Caco-2 (cell line): ENCODE measurements around the gene GRHPR. TPM values are rescaled to one million over a fixed set of nuclear protein-coding genes. Genes with fewer than 3 reads are reported as not detected.

Source experiments
- BruUV-seq: library from RNA; stranded (reverse); fragments of 400-500 nt; replicated peaks from 2 replicates; lab custom pipeline; 2021; lab: Mats Ljungman, UMichigan
- CTCF ChIA-PET: fragments of 300-600 bp; sonication (Branson Sonifier 250); formaldehyde crosslinking; loops from one replicate; lab custom pipeline; 2022; ENCODE audit warnings: antibody characterized with exemption; lab: Charles Lee
- POLR2A ChIA-PET: fragments of 300-600 bp; sonication (Branson Sonifier 250); formaldehyde crosslinking; loops from one replicate; lab custom pipeline; 2022; ENCODE audit warnings: antibody characterized with exemption; lab: Charles Lee
- DNase-seq, 2 experiments: peaks; one replicate each; pipeline versions ENCODE4 v3.0.0 to v3.0.0-alpha.2; 2020 to 2022
- H3K27me3 ChIP-seq: replicated peaks from 2 replicates; pipeline ENCODE4 v1.6.0; 2011; ENCODE audit warnings: low read length; ENCODE audit not compliant: control insufficient read depth, insufficient read depth
- H3K36me3 ChIP-seq: 2 replicates; pipeline ENCODE4 v1.5.1; 2011; ENCODE audit warnings: low read length; ENCODE audit not compliant: control insufficient read depth, insufficient read depth
- H3K4me1 ChIP-seq: fragments of 250-450 bp; sonication (Bioruptor Pico); 2 replicates; pipeline ENCODE4 v1.5.1; 2020; ENCODE audit warnings: mild to moderate bottlenecking
- H3K4me3 ChIP-seq: 2 replicates; pipeline ENCODE4 v1.5.1; 2011; ENCODE audit warnings: low read depth, mild to moderate bottlenecking, control low read depth, low read length
- H3K9me3 ChIP-seq: fragments of 250-450 bp; sonication (Bioruptor Pico); 2 replicates; pipeline ENCODE4 v1.5.1; 2020; ENCODE audit warnings: mild to moderate bottlenecking, moderate library complexity
- H3K27ac Mint-ChIP-seq: one replicate; pipeline ENCODE4 v1.8.0; 2022; ENCODE audit warnings: mixed read lengths; ENCODE audit not compliant: unreplicated experiment
- H3K27me3 Mint-ChIP-seq: one replicate; pipeline ENCODE4 v1.8.0; 2022; ENCODE audit warnings: mixed read lengths; ENCODE audit not compliant: insufficient read depth, unreplicated experiment
- H3K36me3 Mint-ChIP-seq: one replicate; pipeline ENCODE4 v1.8.0; 2022; ENCODE audit warnings: mild to moderate bottlenecking, mixed read lengths; ENCODE audit not compliant: insufficient read depth, unreplicated experiment
- H3K4me1 Mint-ChIP-seq: one replicate; pipeline ENCODE4 v1.8.0; 2022; ENCODE audit warnings: low read depth, mixed read lengths; ENCODE audit not compliant: unreplicated experiment
- H3K4me3 Mint-ChIP-seq: one replicate; pipeline ENCODE4 v1.8.0; 2022; ENCODE audit warnings: mild to moderate bottlenecking, moderate library complexity, mixed read lengths; ENCODE audit not compliant: unreplicated experiment
- H3K9me3 Mint-ChIP-seq: one replicate; pipeline ENCODE4 v1.8.0; 2022; ENCODE audit warnings: mixed read lengths; ENCODE audit not compliant: unreplicated experiment
- CTCF ChIP-seq, 2 experiments: fragments of 200-600 bp in 1 of 2; IDR thresholded peaks; 1 replicate in 1 of 2; 2 replicates in 1 of 2; pipeline versions ENCODE4 v1.5.1 to v1.8.0; 2011 to 2022; ENCODE audit warnings: antibody characterized with exemption in 1 of 2, control low read depth in 1 of 2, inconsistent platforms in 1 of 2, low read depth in 1 of 2, low read length in 1 of 2, mild to moderate bottlenecking in 1 of 2, moderate library complexity in 1 of 2; ENCODE audit not compliant: insufficient read depth in 1 of 2, severe bottlenecking in 1 of 2, unreplicated experiment in 1 of 2
- intact Hi-C: fragments of 100-400 bp; cut with micrococcal nuclease; formaldehyde crosslinking; loops from one replicate; pipeline ENCODE4 v1.10.0; 2022; ENCODE audit not compliant: unreplicated experiment
- total RNA-seq: library from RNA; stranded (reverse); gene quantifications from 2 replicates; pipeline ENCODE4 v1.2.3, GENCODE V29; 2022

The GRHPR gene
- total RNA-seq, 1 experiment from 2014 or later = 82.5 TPM

DNA sequence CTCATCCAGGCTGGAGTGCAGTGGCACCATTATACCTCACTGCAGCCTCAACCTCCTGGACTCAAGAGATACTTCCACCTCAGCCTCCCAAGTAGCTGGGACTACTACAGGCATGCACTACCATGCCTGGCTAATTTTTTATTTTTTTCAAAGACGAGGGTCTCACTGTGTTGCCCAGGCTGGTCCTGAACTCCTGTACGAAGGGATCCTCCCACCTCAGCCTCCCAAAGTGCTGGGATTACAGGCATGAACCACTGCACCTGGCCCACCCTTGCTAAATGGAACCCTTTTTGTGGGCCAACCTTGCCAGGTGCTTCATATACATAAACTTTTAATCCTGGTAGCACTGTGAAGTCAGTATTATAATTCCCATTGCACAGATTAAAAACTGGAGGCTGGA lies 1.0 kb downstream of the GRHPR start:
- intact Hi-C loops = loop anchor here (2.0 kb wide), 1 partner anchor 41 kb away; the partner anchor contains the start of gene ZBTB5
- H3K27me3 ChIP-seq = no peaks in the 10 kb centered on the region
- peaks cover 18% of the 10 kb centered on the region; the same call in 1 of the 2 replicates for H3K4me1 ChIP-seq
- no peak for DNase-seq
- Mint-ChIP-seq H3K9me3 (no peaks in the 10 kb centered on the region), H3K4me3 (peak overlapping the region; percentile 86), H3K36me3 (peaks cover 23% of the 10 kb centered on the region), H3K4me1 (peaks cover 17% of the 10 kb centered on the region), H3K27me3 (no peaks in the 10 kb centered on the region), H3K27ac (peak overlapping the region; percentile 96)
- no peak for TF ChIP-seq CTCF (IDR thresholded peaks at IDR 0.05; ENCODE audit: insufficient read depth in 1 of 2, low read depth in 1 of 2, low read length in 1 of 2, severe bottlenecking in 1 of 2, unreplicated experiment in 1 of 2)
- no TSS peak for BruUV-seq
- H3K36me3 ChIP-seq = peaks cover 3% of the 10 kb centered on the region; the same call in 1 of the 2 replicates
- ChIA-PET CTCF (no interaction called here), POLR2A (no interaction called here)
- H3K4me3 ChIP-seq = peak overlapping the region; percentile 92
- no peaks in the 10 kb centered on the region for H3K9me3 ChIP-seq

GRCh38 chr9:37424204-37424685 lies 1.7 kb downstream of the GRHPR start:
- Histone ChIP-seq H3K36me3 (peaks cover 4% of the 10 kb centered on the region), H3K4me3 (no peak overlapping the region), H3K9me3 (no peaks in the 10 kb centered on the region), H3K27me3 (no peaks in the 10 kb centered on the region), H3K4me1 (peaks cover 14% of the 10 kb centered on the region; the same call in 1 of the 2 replicates)
- peaks cover 30% of the 10 kb centered on the region for H3K36me3 Mint-ChIP-seq
- H3K4me1 Mint-ChIP-seq = peaks cover 13% of the 10 kb centered on the region
- no peak for DNase-seq
- BruUV-seq = no TSS peak
- POLR2A ChIA-PET = no interaction called here
- H3K27me3 Mint-ChIP-seq = no peaks in the 10 kb centered on the region
- intact Hi-C loops = no loop called here
- CTCF ChIA-PET = no interaction called here
- no peak overlapping the region for H3K4me3 Mint-ChIP-seq
- TF ChIP-seq CTCF (IDR thresholded peaks at IDR 0.05; ENCODE audit: insufficient read depth in 1 of 2, low read depth in 1 of 2, low read length in 1 of 2, severe bottlenecking in 1 of 2, unreplicated experiment in 1 of 2) = no peak
- H3K27ac Mint-ChIP-seq = no peak overlapping the region
- no peaks in the 10 kb centered on the region for H3K9me3 Mint-ChIP-seq

DNA sequence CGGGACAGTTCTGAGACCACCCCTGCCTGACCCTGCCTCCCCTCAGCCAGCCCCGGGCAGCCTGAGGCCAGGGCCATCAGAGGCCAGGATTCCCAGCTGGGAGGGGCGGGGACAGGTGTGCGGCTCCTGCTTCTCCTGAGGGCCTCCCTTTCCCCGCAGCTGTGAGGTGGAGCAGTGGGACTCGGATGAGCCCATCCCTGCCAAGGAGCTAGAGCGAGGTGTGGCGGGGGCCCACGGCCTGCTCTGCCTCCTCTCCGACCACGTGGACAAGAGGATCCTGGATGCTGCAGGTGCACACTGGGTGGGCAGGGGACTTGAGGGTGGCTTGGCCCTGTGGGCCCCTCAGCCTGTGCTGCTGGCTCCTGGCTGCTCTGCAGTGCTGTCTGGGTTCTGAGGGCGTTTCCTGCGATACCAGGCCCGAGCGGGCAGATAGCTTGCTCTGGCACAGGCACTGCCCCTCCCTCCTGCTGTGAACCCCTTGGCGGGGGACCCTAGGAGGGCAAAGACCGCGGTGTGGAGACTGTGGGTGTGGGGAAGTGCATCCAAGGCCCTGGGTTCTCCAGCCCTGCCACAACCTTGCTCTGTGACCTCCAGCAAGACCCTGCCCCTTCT lies 2.3 kb downstream of the GRHPR start:
- Histone ChIP-seq H3K9me3 (no peaks in the 10 kb centered on the region), H3K36me3 (peaks cover 4% of the 10 kb centered on the region), H3K4me1 (peaks cover 14% of the 10 kb centered on the region; the same call in 1 of the 2 replicates), H3K4me3 (no peak overlapping the region), H3K27me3 (no peaks in the 10 kb centered on the region)
- no peak overlapping the region for H3K27ac Mint-ChIP-seq
- BruUV-seq = no TSS peak
- no peaks in the 10 kb centered on the region for H3K27me3 Mint-ChIP-seq
- peaks cover 13% of the 10 kb centered on the region for H3K4me1 Mint-ChIP-seq
- intact Hi-C loops = no loop called here
- POLR2A ChIA-PET = no interaction called here
- DNase-seq = no peak
- H3K36me3 Mint-ChIP-seq = peaks cover 34% of the 10 kb centered on the region
- H3K4me3 Mint-ChIP-seq = no peak overlapping the region
- no peaks in the 10 kb centered on the region for H3K9me3 Mint-ChIP-seq
- TF ChIP-seq CTCF (IDR thresholded peaks at IDR 0.05; ENCODE audit: insufficient read depth in 1 of 2, low read depth in 1 of 2, low read length in 1 of 2, severe bottlenecking in 1 of 2, unreplicated experiment in 1 of 2) = no peak
- CTCF ChIA-PET = no interaction called here
